Activated CD4-positive, alpha-beta T cell treated with anti-CD3 and anti-CD28 coated beads, Interleukin-2, amount 10 ng/mL, durations not matched to agents 24 days and 14 days (primary cell): ENCODE data around the gene GUCY2F. TPM values are rescaled to one million over a fixed set of nuclear protein-coding genes. Genes with fewer than 3 reads are reported as not detected.

Source experiments
- DNase-seq: peaks from one replicate; pipeline ENCODE4 v3.0.0; 2022
- H3K27ac Mint-ChIP-seq: one replicate; pipeline ENCODE4 v1.8.0; 2022; ENCODE audit warnings: mild to moderate bottlenecking, mixed read lengths
- H3K27me3 Mint-ChIP-seq: one replicate; pipeline ENCODE4 v1.8.0; 2022; ENCODE audit warnings: mixed read lengths
- H3K36me3 Mint-ChIP-seq: one replicate; pipeline ENCODE4 v1.8.0; 2022; ENCODE audit warnings: low read depth, mild to moderate bottlenecking, mixed read lengths
- H3K4me1 Mint-ChIP-seq: one replicate; pipeline ENCODE4 v1.8.0; 2021; ENCODE audit warnings: mixed read lengths
- H3K4me3 Mint-ChIP-seq: one replicate; pipeline ENCODE4 v1.8.0; 2022; ENCODE audit warnings: mild to moderate bottlenecking, moderate library complexity, mixed read lengths
- H3K9me3 Mint-ChIP-seq: one replicate; pipeline ENCODE4 v1.8.0; 2021; ENCODE audit warnings: mixed read lengths
- intact Hi-C: fragments of 100-400 bp; cut with micrococcal nuclease; formaldehyde crosslinking; loops from one replicate; pipeline ENCODE4 v1.15.1; 2023
- total RNA-seq: library from RNA; stranded (reverse); gene quantifications from 2 replicates; pipeline ENCODE4 v1.2.3, GENCODE V29; 2022

Gene GUCY2F
- total RNA-seq, result not detected in 2 replicates

- no peak within 1 kb of the TSS for H3K27ac Mint-ChIP-seq
- H3K4me1 Mint-ChIP-seq, result no peaks in the 10 kb centered on the region
- H3K4me3 Mint-ChIP-seq, result no peak within 1 kb of the TSS
- H3K27me3 Mint-ChIP-seq, result peaks cover 10% of the 10 kb centered on the region
- intact Hi-C loops, result loop anchor here (10.0 kb wide), 1 partner anchor 233 kb away; no protein-coding TSS in a partner anchor
- no peak for DNase-seq
- H3K36me3 Mint-ChIP-seq, result no peaks in the 10 kb centered on the region
- H3K9me3 Mint-ChIP-seq, result no peaks in the 10 kb centered on the region
Measured at GRCh38 chrX:109481986-109482385, at the start of gene GUCY2F. Gene GUCY2F, minus strand, starts transcription at chrX:109482086. Its CDS starts 6,150 bp downstream, at chrX:109475936.

GRCh38 chrX:109519001-109519400 is 37.1 kb upstream of the GUCY2F start:
- no peaks in the 10 kb centered on the region for H3K4me1 Mint-ChIP-seq
- intact Hi-C loops, result no loop called here
- DNase-seq, result no peak
- no peaks in the 10 kb centered on the region for H3K9me3 Mint-ChIP-seq
- H3K36me3 Mint-ChIP-seq, result no peaks in the 10 kb centered on the region
- H3K4me3 Mint-ChIP-seq, result no peak overlapping the region
- H3K27me3 Mint-ChIP-seq, result peaks cover 3% of the 10 kb centered on the region
- H3K27ac Mint-ChIP-seq, result no peak overlapping the region

DNA sequence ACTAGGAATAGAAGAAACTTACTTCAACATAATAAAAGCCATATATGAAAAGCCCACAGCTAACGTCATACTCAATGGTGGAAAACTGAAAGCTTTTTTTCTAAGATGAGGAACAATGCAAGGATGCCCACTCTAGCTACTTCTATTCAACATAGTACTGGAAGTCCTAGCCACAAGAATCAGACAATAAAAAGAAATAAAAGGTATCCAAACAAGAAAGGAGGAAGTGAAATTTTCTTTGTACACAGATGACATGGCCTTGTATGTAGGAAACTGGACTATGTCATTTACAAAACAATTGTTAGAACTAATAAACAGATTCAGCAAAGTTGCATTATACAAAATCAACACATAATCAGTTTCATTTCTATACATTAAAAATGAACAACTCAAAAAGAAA is 29.2 kb upstream of the GUCY2F start:
- H3K36me3 Mint-ChIP-seq, result no peaks in the 10 kb centered on the region
- no peak overlapping the region for H3K27ac Mint-ChIP-seq
- no peak for DNase-seq
- no peaks in the 10 kb centered on the region for H3K4me1 Mint-ChIP-seq
- no peaks in the 10 kb centered on the region for H3K9me3 Mint-ChIP-seq
- no peak overlapping the region for H3K4me3 Mint-ChIP-seq
- peaks cover 28% of the 10 kb centered on the region for H3K27me3 Mint-ChIP-seq
- intact Hi-C loops, result no loop called here

DNA sequence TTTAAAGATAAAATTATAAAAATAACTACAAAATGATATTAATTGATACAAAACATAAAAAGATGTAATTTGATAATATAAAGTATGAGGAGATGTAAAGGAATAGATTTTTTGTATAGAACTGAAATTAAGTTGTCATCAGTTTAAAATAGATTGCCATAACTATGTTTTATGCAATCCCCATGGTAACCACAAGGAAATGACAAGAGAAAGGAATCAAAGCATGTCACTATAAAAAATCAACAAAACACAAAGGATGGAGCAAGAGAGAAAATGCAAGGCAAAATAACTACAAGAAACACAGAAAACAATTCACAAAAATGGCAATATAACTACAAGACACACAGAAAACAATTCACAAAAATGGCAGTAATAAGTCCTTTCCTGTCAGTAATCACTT is 27.0 kb upstream of the GUCY2F start:
- intact Hi-C loops, result no loop called here

DNA sequence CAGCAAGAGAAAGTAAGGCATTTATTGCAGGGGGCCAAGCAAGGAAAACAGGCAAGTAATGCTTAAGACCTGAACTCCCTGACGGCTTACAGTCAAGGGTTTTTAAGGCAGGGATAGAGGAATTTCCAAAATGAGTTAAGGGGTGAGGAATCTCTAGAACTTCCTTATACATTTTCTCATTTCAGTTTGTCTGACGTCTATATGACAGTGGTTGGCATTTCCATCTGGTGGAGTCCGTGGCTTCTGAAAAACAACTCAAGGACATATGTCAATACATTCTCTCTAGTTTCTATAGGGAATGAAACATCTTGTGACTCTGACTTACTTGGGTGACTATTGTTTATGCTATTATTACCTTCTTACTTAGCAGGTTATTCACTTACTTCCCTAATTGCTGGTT is 19.3 kb upstream of the GUCY2F start:
- no peaks in the 10 kb centered on the region for H3K4me1 Mint-ChIP-seq
- DNase-seq, result no peak
- peaks cover under 1% of the 10 kb centered on the region for H3K27me3 Mint-ChIP-seq
- H3K9me3 Mint-ChIP-seq, result no peaks in the 10 kb centered on the region
- intact Hi-C loops, result no loop called here
- H3K36me3 Mint-ChIP-seq, result no peaks in the 10 kb centered on the region
- no peak overlapping the region for H3K4me3 Mint-ChIP-seq
- H3K27ac Mint-ChIP-seq, result no peak overlapping the region

More for the DNA sequence above, 27.0 kb upstream of the GUCY2F start:
- DNase-seq, result no peak
- Mint-ChIP-seq H3K9me3 (no peaks in the 10 kb centered on the region), H3K27ac (no peak overlapping the region), H3K4me1 (no peaks in the 10 kb centered on the region), H3K4me3 (no peak overlapping the region), H3K27me3 (peaks cover 26% of the 10 kb centered on the region), H3K36me3 (no peaks in the 10 kb centered on the region)

- no peak overlapping the region for H3K4me3 Mint-ChIP-seq
- H3K27me3 Mint-ChIP-seq, result peaks cover 4% of the 10 kb centered on the region
- intact Hi-C loops, result no loop called here
- no peak for DNase-seq
- no peaks in the 10 kb centered on the region for H3K36me3 Mint-ChIP-seq
- H3K27ac Mint-ChIP-seq, result no peak overlapping the region
- H3K4me1 Mint-ChIP-seq, result no peaks in the 10 kb centered on the region
- H3K9me3 Mint-ChIP-seq, result no peaks in the 10 kb centered on the region
Measured at GRCh38 chrX:109498434-109498833, 16.5 kb upstream of the GUCY2F start.

GRCh38 chrX:109489174-109489573 is 7.3 kb upstream of the GUCY2F start:
- intact Hi-C loops, result loop anchor here (10.0 kb wide), 1 partner anchor 226 kb away; no protein-coding TSS in a partner anchor
- Mint-ChIP-seq H3K27me3 (peaks cover 4% of the 10 kb centered on the region), H3K27ac (no peak overlapping the region), H3K4me3 (no peak overlapping the region), H3K36me3 (no peaks in the 10 kb centered on the region), H3K9me3 (no peaks in the 10 kb centered on the region), H3K4me1 (no peaks in the 10 kb centered on the region)
- DNase-seq, result no peak

- Mint-ChIP-seq H3K27ac (no peak overlapping the region), H3K27me3 (peaks cover 9% of the 10 kb centered on the region), H3K4me3 (no peak overlapping the region), H3K9me3 (no peaks in the 10 kb centered on the region), H3K4me1 (no peaks in the 10 kb centered on the region), H3K36me3 (no peaks in the 10 kb centered on the region)
- intact Hi-C loops, result loop anchor here (10.0 kb wide), 1 partner anchor 227 kb away; no protein-coding TSS in a partner anchor
- no peak for DNase-seq
Measured at GRCh38 chrX:109487640-109488039, 5.8 kb upstream of the GUCY2F start.

GRCh38 chrX:109485470-109486340 is 3.8 kb upstream of the GUCY2F start:
- no peaks in the 10 kb centered on the region for H3K36me3 Mint-ChIP-seq
- H3K4me1 Mint-ChIP-seq, result no peaks in the 10 kb centered on the region
- no peak overlapping the region for H3K4me3 Mint-ChIP-seq
- no peak overlapping the region for H3K27ac Mint-ChIP-seq
- intact Hi-C loops, result loop anchor here (1.0 to 10.0 kb wide), 4 partner anchors 148 to 406 kb away; no protein-coding TSS in a partner anchor
- H3K27me3 Mint-ChIP-seq, result peaks cover 11% of the 10 kb centered on the region
- no peaks in the 10 kb centered on the region for H3K9me3 Mint-ChIP-seq
- peak; percentile 86 for DNase-seq

DNA sequence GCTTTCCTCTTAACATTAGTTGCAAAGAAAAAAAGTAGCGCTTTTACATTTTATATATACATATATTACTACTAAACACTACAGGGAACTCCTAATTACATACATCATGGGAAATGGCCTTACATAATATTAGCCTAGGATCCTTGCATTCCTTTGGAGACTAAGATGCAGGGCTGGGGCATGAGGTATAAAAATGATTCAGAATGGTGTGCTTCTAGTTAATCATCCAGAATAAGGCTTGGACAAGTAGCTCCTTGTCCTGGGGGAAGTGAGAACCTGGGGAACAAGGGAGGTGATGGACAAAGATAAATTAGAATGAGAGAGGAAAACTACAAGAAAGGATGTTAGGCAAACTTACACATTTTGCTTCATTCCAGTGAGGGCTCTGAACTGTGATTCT is 3.0 kb upstream of the GUCY2F start:
- Mint-ChIP-seq H3K4me3 (no peak overlapping the region), H3K9me3 (no peaks in the 10 kb centered on the region), H3K27me3 (peaks cover 11% of the 10 kb centered on the region), H3K4me1 (no peaks in the 10 kb centered on the region), H3K36me3 (no peaks in the 10 kb centered on the region), H3K27ac (no peak overlapping the region)
- DNase-seq, result no peak
- intact Hi-C loops, result loop anchor here (1.0 to 10.0 kb wide), 3 partner anchors 148 to 406 kb away; no protein-coding TSS in a partner anchor

DNA sequence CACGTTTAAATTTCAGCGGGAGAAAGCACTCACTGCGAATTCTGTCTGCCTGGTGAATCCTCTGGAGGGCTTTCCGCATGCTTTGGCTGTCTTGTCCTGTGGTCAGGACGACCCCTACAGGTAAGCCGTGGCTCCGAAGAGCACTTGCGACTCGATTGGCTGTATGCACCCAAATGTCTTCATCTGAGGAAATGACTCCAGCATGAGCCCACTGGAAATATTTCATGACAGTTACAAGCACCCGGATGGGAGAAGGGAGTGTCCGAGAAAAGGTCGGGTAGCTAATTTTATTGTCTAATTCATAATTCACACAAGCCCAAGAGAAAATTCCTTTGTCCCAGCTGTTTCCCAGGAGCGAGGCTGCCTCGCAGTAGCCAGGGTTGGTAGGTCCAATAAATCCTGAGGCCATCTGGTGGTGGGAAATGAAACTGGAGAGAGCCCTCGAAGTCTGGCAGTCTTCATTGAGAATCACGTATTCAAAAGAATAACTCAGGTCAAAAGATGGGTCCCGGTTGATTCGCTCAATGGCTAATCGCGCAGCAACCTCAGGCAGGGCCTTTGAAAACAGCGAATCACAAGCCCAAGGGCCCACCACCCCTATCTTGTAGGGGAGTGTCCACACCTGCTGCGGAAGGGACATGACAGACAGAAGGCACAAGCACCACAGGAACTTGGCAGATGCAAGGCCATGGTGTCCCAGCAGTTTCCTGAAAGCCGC is 6.6 kb downstream of the GUCY2F start:
- Mint-ChIP-seq H3K27me3 (no peaks in the 10 kb centered on the region), H3K27ac (no peak overlapping the region), H3K36me3 (no peaks in the 10 kb centered on the region), H3K4me1 (peaks cover 6% of the 10 kb centered on the region), H3K4me3 (no peak overlapping the region), H3K9me3 (no peaks in the 10 kb centered on the region)
- no peak for DNase-seq
- intact Hi-C loops, result no loop called here

DNA sequence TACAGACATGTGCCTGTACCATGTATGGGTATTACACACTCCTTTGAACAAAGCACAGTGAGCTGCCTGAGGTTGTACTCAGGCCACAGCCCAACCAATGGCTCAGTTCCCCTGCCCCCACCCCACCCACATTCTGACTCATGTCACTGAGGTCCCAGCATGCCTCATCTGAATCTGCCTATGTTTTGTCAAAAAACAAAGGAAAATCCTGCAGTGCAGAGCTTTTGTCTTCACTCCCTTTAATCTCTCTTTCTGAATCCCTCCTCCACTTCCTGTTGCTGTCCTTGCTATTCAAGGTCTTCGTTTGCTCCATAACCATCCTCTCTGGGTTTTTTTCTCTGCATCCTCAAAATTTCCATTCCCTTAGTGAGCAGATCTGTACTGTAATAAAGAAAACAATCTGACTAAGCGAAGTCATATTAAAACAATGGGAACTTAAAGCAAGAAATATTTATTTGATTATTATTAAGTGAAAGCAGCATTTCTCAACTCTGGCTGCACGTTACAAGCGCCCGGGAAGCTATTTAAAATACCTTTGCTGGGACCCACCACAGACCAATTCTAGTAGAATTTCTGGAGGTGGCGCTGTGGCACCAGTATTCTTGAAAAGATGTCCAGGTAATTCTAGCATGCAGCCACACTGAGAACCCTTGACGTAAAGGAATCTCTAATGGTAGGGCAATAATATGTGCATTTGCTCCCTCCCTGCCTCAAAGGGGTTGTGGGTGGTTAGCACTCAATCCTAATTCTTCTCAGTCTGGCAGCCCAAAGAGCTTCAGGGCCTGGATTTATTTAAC is 8.7 kb downstream of the GUCY2F start:
- DNase-seq, result peak; percentile 54
- intact Hi-C loops, result no loop called here

DNA sequence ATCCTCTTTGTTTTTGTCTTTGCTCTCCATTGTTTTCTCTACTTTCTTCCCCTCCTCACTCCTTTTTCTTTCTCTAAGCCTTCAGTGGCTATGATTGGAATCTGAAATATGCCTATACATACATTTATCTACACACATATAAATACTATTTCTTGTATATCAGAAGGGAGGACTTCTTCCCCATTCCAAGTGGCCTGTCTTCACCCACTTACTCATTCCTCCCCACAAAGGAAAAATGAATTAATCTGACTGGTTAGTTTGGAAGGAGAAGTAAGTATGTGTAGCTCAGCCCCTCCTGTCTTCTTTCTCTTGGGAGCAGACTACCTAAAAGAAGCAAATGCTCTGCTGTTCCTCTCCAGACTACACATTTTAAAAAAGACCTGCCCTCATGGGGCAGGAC is 17.7 kb downstream of the GUCY2F start:
- no peak overlapping the region for H3K4me3 Mint-ChIP-seq
- no peak overlapping the region for H3K27ac Mint-ChIP-seq
- no peak for DNase-seq
- intact Hi-C loops, result no loop called here
- H3K27me3 Mint-ChIP-seq, result peaks cover 8% of the 10 kb centered on the region
- H3K36me3 Mint-ChIP-seq, result no peaks in the 10 kb centered on the region
- no peaks in the 10 kb centered on the region for H3K4me1 Mint-ChIP-seq
- H3K9me3 Mint-ChIP-seq, result no peaks in the 10 kb centered on the region

More for the DNA sequence above, 8.7 kb downstream of the GUCY2F start:
- H3K27ac Mint-ChIP-seq, result peak overlapping the region; percentile 85
- no peaks in the 10 kb centered on the region for H3K9me3 Mint-ChIP-seq
- H3K27me3 Mint-ChIP-seq, result no peaks in the 10 kb centered on the region
- peaks cover 6% of the 10 kb centered on the region for H3K4me1 Mint-ChIP-seq
- peak overlapping the region; percentile 40 for H3K4me3 Mint-ChIP-seq
- H3K36me3 Mint-ChIP-seq, result no peaks in the 10 kb centered on the region
